HG03045 (cell line): ENCODE measurements around the gene SIN3B.

Experiments
- ATAC-seq: cut with Tn5 transposase; IDR thresholded peaks from one replicate; pipeline ENCODE4 v1.9.1; 2021; ENCODE audit warnings: mild to moderate bottlenecking, moderate library complexity; ENCODE audit not compliant: unreplicated experiment

SIN3B gene

GRCh38 chr19:16822648-16823047 is 6.5 kb upstream of the SIN3B start:
- ATAC-seq: no peak

- no peak for ATAC-seq
Observed at GRCh38 chr19:16824658-16825311, 4.4 kb upstream of the SIN3B start.

DNA sequence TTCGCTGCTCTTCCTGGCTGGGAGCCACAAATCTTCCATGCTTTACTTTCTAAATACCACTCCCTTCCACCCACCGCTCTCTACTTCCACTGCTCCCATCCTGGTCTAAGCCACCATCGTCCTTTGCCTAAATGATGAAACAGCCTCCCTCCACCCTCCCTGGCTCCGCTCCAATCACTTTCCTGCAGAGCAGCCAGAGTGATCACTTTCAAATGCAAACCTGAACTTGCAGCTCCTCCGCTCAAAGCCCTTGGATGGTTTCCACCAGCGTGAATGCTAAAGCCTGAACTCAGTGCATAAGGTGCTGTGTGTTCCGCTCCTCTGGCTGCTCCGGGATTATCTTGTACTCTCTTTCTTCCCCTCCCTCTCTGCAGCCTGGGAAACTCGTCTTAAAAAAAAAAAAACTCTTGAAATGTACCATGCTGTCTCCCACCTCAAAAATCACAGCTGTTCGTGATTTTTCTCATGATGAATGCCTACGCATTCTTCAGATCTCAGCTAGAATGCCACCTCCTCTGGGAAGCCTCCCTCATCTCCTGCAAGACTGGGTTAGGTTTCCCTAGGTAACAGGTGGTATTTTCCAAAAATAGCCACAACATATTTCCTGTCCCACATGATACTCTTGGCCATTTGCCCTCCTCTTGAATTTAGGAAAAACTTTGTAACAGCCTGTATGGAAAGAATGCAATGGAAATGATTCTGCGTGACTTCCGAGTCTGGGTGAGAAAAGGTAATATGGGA is 3.7 kb upstream of the SIN3B start:
- ATAC-seq: no peak

- ATAC-seq: no peak
Observed at GRCh38 chr19:16829822-16830289, 658 bp downstream of the SIN3B start.

- ATAC-seq: no peak
Observed at GRCh38 chr19:16830679-16831078, 1.5 kb downstream of the SIN3B start.

DNA sequence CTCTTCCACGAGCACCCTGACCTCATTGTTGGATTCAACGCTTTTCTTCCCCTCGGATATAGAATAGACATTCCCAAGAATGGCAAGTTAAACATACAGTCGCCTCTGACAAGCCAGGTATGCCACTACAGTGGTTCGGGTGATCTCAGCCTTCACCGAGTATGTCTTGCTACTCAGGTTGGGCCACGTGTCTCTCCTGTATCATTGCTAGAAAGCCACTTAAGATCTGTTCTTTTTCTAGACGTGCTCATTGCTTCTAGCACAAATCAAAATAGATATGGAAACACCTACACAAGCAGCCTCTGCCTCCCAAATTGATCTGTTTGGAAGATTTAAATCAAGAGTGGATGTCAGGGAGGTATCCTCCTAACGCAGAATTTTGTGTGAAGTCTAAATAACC is 2.3 kb downstream of the SIN3B start:
- ATAC-seq: no peak

- ATAC-seq: no peak
Observed at GRCh38 chr19:16834747-16835146, 5.5 kb downstream of the SIN3B start.

DNA sequence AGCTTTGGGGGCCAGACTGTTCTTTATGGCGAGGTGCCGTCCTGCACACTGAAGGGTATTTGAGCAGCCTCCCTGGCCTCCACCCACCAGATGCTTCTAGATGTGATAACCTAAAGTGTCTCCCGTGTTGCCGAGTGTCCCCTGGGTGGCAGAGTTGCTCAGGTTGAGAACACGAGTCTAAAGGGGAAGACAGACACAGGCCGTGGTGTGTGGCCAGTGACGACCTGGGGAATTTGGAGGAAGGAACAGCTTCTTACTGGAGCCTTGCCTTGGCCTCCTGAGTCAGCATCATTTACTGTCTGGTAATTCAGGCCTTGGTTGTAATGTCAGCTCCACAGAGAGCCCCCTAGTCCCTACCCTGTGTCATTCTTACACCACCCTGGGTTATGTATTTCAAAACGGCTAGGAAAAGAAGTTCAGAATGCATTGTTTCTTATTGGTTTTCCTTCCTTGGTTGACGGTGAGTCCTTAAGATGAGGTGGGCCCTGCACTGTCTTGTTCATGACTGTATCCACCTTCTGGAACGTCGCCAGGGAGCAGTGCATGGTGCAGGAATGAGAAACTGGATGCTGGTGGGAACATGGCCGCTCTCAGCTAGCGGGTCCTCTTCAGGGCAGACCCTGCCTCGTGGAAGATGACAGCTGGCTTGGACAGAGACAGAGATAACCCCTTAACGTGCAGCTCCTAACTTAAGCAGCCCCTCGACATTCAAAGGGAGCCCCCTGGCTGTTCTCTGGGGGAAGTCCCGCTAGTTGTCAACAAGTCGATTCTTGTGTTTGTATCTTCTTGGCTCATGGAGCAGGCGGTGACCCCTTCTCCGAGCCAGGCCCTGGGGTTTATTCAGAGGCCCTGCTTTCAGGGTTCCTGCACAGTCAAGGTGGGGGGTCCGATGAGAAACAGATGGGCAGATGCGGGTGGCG is 7.2 kb downstream of the SIN3B start:
- no peak for ATAC-seq

DNA sequence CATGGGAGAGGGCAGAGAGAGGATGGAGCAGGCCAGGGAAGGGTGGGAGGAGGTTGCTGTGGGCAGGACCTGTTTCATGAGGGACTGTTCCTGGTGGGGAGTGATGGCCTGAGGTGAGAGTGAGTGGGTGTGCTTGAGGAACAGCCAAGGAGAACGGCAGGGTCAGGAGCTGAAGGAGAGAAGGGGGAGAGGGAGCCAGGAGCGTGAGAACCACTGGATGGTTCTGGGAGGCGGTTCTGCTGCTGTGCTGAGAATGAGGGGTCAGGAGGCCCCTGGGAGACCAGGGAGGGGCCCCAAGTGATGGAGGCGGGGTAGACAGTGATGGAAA is 7.8 kb downstream of the SIN3B start:
- no peak for ATAC-seq

DNA sequence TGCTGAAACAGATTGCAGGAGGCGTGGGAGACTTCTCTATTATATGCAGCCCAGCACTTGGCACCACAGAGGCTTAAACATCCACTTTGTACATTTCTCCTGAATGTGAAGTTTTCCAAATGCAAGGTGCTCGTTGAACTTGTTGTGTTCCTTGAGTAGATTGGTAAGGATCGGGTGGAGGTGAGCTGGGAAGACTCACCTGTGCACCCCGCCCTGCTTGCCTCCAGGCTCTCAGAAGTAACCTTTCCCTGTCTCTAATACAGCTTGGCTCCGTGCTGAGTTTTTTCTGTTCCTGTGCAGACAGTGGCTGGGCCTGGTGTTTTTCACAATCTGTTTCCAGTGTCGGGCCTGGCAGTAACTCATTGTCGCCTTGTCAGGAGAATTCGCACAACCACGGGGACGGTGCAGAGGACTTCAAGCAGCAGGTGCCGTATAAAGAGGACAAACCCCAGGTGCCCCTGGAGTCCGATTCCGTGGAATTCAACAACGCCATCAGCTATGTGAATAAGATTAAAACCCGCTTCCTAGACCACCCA is 12.3 kb downstream of the SIN3B start:
- no peak for ATAC-seq

- no peak for ATAC-seq
Observed at GRCh38 chr19:16846901-16847300, 17.7 kb downstream of the SIN3B start.

- no peak for ATAC-seq
Observed at GRCh38 chr19:16847430-16847829, 18.2 kb downstream of the SIN3B start.

DNA sequence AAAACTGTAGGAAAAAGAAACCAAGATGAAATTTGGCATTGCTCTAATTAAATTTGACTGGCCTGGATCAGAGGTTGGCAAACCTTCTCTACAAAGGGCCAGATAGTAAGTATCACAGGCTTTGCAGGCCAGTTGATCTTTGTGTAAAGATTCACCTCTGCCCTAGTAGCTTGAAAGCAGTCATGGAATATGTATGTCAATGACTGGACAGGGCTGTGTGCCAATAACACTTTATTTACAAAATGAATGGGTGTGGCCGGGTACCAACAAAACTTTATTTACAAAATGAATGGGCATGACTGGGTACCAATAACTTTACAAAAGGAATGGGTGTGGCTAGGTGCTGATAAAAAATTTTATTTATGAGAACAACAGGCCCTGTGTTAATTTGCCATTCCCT is 20.0 kb downstream of the SIN3B start:
- ATAC-seq: no peak

DNA sequence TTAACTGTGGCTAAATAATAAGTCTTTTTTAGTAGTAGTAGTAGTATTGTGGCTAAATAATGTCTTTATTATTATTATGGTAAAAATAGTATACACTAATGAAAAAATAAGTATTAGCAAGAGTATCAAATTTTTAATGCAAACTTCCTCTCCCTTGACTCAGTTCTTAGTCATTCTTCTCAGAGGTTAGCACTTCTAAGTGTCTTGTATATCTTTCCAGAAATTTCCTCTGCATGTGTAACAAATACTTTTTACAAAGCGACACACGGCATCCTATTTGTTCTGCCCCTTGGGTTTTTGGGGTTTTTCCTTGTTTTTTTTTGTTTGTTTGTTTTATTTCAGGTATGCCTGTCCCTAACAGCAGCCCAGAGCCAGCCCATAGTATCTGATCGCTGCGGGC is 20.9 kb downstream of the SIN3B start:
- ATAC-seq: no peak

- no peak for ATAC-seq
Observed at GRCh38 chr19:16851031-16851712, 22.0 kb downstream of the SIN3B start.

GRCh38 chr19:16853066-16853465 is 23.9 kb downstream of the SIN3B start:
- no peak for ATAC-seq

DNA sequence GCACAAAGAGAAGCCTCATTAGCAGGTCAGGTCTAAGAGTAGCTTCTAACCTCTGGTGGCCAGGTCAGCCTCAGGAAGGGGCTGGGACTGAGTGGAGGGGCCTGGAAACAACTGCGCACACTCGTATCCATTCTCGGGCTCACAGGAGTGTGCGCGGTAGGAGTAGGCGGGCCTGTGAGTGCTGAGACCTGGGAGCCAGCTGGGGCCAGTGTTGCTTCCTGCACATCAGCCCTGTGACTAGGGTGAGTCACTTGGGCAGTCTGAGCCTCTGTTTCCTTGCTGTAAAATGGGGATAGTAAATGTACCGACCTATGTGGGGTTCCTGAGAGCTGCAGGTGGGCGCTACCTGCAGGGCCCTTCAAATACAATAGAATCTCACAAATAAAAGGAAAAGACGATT is 26.9 kb downstream of the SIN3B start:
- ATAC-seq: no peak

GRCh38 chr19:16859626-16860025 is 30.4 kb downstream of the SIN3B start:
- ATAC-seq: no peak

GRCh38 chr19:16860118-16860517 is 30.9 kb downstream of the SIN3B start:
- no peak for ATAC-seq

GRCh38 chr19:16861011-16861410 is 31.8 kb downstream of the SIN3B start:
- no peak for ATAC-seq

DNA sequence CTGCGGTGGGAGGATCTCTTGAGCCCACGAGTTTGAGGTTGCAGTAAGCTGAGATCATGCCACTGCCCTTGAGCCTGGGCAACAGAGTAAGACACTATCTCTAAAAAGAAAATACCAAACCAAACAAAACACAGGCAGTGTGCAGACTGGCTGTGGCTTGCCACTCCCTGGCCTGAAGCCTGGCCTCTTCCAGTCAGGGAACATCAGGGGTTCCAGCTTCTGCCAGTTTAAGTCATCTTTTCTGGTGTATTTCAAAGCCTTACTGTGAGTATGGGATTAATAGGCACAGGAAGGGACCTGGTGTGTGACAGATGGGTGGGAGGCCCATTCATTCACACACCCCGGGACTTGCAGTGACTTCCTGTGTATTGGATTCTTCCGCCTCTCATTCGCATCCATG is 32.6 kb downstream of the SIN3B start:
- ATAC-seq: no peak
